Measurements from ENCODE around the gene KRTAP5-10.
"Not testable (repeated sequence)": the region's sequence is repeated elsewhere in the genome, so short reads cannot be mapped to it uniquely, and the experiment has no call there.

GRCh38 chr11:71537977-71538665 lies 27.2 kb upstream of the KRTAP5-10 start, which contains the start of gene KRTAP5-8:
- not testable (repeated sequence) for TF ChIP-seq CTCF, POLR2A, EP300 (IDR thresholded peaks at IDR 0.05)

Data from tibial nerve (tissue), 4 donors.